ENCODE data around the gene SGMS1.

The SGMS1 gene

GRCh38 chr10:50440489-50440888 is 183.3 kb downstream of the SGMS1 start:
- TF ChIP-seq CTCF (IDR thresholded peaks at IDR 0.05; ENCODE audit: control insufficient read depth, insufficient read depth, low read depth, low read length, missing control alignments), result no peak
- H3K4me3 ChIP-seq (ENCODE audit: control insufficient read depth, low read depth, low read length), result no peak overlapping the region
- DNase-seq (ENCODE audit: low read depth), result no peak

GRCh38 chr10:50439806-50440205 is 183.9 kb downstream of the SGMS1 start:
- no peak for TF ChIP-seq CTCF (IDR thresholded peaks at IDR 0.05; ENCODE audit: control insufficient read depth, insufficient read depth, low read depth, low read length, missing control alignments)
- no peak overlapping the region for H3K4me3 ChIP-seq (ENCODE audit: control insufficient read depth, low read depth, low read length)
- DNase-seq (ENCODE audit: low read depth), result no peak

- TF ChIP-seq CTCF (IDR thresholded peaks at IDR 0.05; ENCODE audit: control insufficient read depth, insufficient read depth, low read depth, low read length, missing control alignments), result no peak
- no peak overlapping the region for H3K4me3 ChIP-seq (ENCODE audit: control insufficient read depth, low read depth, low read length)
- no peak for DNase-seq (ENCODE audit: low read depth)
Observed at GRCh38 chr10:50439187-50439586, 184.6 kb downstream of the SGMS1 start.

GRCh38 chr10:50438049-50438936 is 185.5 kb downstream of the SGMS1 start:
- H3K4me3 ChIP-seq (ENCODE audit: control insufficient read depth, low read depth, low read length), result no peak overlapping the region
- no peak for DNase-seq (ENCODE audit: low read depth)
- TF ChIP-seq CTCF (IDR thresholded peaks at IDR 0.05; ENCODE audit: control insufficient read depth, insufficient read depth, low read depth, low read length, missing control alignments), result no peak

GRCh38 chr10:50437248-50437647 is 186.5 kb downstream of the SGMS1 start:
- DNase-seq (ENCODE audit: low read depth), result no peak
- TF ChIP-seq CTCF (IDR thresholded peaks at IDR 0.05; ENCODE audit: control insufficient read depth, insufficient read depth, low read depth, low read length, missing control alignments), result no peak
- no peak overlapping the region for H3K4me3 ChIP-seq (ENCODE audit: control insufficient read depth, low read depth, low read length)

GRCh38 chr10:50436805-50437204 is 187.0 kb downstream of the SGMS1 start:
- no peak for TF ChIP-seq CTCF (IDR thresholded peaks at IDR 0.05; ENCODE audit: control insufficient read depth, insufficient read depth, low read depth, low read length, missing control alignments)
- no peak for DNase-seq (ENCODE audit: low read depth)
- no peak overlapping the region for H3K4me3 ChIP-seq (ENCODE audit: control insufficient read depth, low read depth, low read length)

All from AG09309 (cell line).